ENCODE measurements around the gene PSMB7.

PSMB7 gene

GRCh38 chr9:124355039-124355940 is 60.0 kb downstream of the PSMB7 start:
- DNase-seq = no peak

- no peak for DNase-seq
These were observed 60.8 kb downstream of the PSMB7 start for GRCh38 chr9:124354346-124355038.

GRCh38 chr9:124353811-124354274 is 61.4 kb downstream of the PSMB7 start:
- no peak for DNase-seq

- no peak for DNase-seq
These were observed 62.0 kb downstream of the PSMB7 start for GRCh38 chr9:124353166-124353768.

GRCh38 chr9:124352616-124353015 is 62.6 kb downstream of the PSMB7 start:
- no peak for DNase-seq

- no peak for DNase-seq
These were observed 63.4 kb downstream of the PSMB7 start for GRCh38 chr9:124351672-124352468.

- DNase-seq = no peak
These were observed 64.6 kb downstream of the PSMB7 start for GRCh38 chr9:124350494-124351263.

- no peak for DNase-seq
These were observed 65.4 kb downstream of the PSMB7 start for GRCh38 chr9:124349675-124350493.

GRCh38 chr9:124349267-124349666 is 66.0 kb downstream of the PSMB7 start:
- no peak for DNase-seq

GRCh38 chr9:124348831-124349230 is 66.4 kb downstream of the PSMB7 start:
- no peak for DNase-seq

- no peak for DNase-seq
These were observed 66.9 kb downstream of the PSMB7 start for GRCh38 chr9:124348363-124348762.

GRCh38 chr9:124347968-124348358 is 67.3 kb downstream of the PSMB7 start:
- no peak for DNase-seq

- DNase-seq = no peak
These were observed 67.9 kb downstream of the PSMB7 start for GRCh38 chr9:124347206-124347967.

GRCh38 chr9:124346347-124347163 is 68.7 kb downstream of the PSMB7 start:
- no peak for DNase-seq

- no peak for DNase-seq
These were observed 69.4 kb downstream of the PSMB7 start for GRCh38 chr9:124345751-124346281.

GRCh38 chr9:124345063-124345462 is 70.2 kb downstream of the PSMB7 start:
- no peak for DNase-seq

- DNase-seq = no peak
These were observed 70.8 kb downstream of the PSMB7 start for GRCh38 chr9:124344291-124345050.
